Activated naive CD8-positive, alpha-beta T cell treated with anti-CD3 and anti-CD28 coated beads, Interleukin-2, amount 10 ng/mL, durations not matched to agents 7 days and 5 days (primary cell): ENCODE results near the gene SURF6. TPM values are rescaled to one million over a fixed set of nuclear protein-coding genes. Genes with fewer than 3 reads are reported as not detected.
"Not testable (repeated sequence)": the region's sequence is repeated elsewhere in the genome, so short reads cannot be mapped to it uniquely, and the experiment has no call there.

ENCODE experiments used
- ATAC-seq: fragments of 150-1000 bp; cut with Tn5 transposase; one replicate; pipeline ENCODE4 v1.10.0; 2021; ENCODE audit warnings: low read depth, moderate library complexity
- POLR2A ChIA-PET: fragments of 350-600 bp; sonication (Branson Sonifier 250); formaldehyde crosslinking; loops from one replicate; lab custom pipeline; 2021; ENCODE audit warnings: antibody characterized with exemption; lab: Charles Lee
- DNase-seq: peaks from one replicate; pipeline ENCODE4 v3.0.0; 2021
- H3K27ac Mint-ChIP-seq: one replicate; pipeline ENCODE4 v1.8.0; 2022; ENCODE audit warnings: mild to moderate bottlenecking, mixed read lengths
- H3K27me3 Mint-ChIP-seq: one replicate; pipeline ENCODE4 v1.8.0; 2022; ENCODE audit warnings: mild to moderate bottlenecking, moderate library complexity, mixed read lengths
- H3K36me3 Mint-ChIP-seq: one replicate; pipeline ENCODE4 v1.8.0; 2021; ENCODE audit warnings: mild to moderate bottlenecking, mixed read lengths
- H3K4me1 Mint-ChIP-seq: one replicate; pipeline ENCODE4 v1.8.0; 2021; ENCODE audit warnings: mixed read lengths
- H3K4me3 Mint-ChIP-seq: one replicate; pipeline ENCODE4 v1.8.0; 2022; ENCODE audit warnings: mild to moderate bottlenecking, moderate library complexity, mixed read lengths
- H3K9me3 Mint-ChIP-seq: one replicate; pipeline ENCODE4 v1.8.0; 2021; ENCODE audit warnings: mixed read lengths
- total RNA-seq, 2 experiments: library from RNA; stranded (reverse); gene quantifications; one replicate each; pipeline ENCODE4 v1.2.3, GENCODE V29; 2021

The SURF6 gene
- total RNA-seq, 2 experiments from 2014 or later: 20.5 to 21.0 TPM

DNA sequence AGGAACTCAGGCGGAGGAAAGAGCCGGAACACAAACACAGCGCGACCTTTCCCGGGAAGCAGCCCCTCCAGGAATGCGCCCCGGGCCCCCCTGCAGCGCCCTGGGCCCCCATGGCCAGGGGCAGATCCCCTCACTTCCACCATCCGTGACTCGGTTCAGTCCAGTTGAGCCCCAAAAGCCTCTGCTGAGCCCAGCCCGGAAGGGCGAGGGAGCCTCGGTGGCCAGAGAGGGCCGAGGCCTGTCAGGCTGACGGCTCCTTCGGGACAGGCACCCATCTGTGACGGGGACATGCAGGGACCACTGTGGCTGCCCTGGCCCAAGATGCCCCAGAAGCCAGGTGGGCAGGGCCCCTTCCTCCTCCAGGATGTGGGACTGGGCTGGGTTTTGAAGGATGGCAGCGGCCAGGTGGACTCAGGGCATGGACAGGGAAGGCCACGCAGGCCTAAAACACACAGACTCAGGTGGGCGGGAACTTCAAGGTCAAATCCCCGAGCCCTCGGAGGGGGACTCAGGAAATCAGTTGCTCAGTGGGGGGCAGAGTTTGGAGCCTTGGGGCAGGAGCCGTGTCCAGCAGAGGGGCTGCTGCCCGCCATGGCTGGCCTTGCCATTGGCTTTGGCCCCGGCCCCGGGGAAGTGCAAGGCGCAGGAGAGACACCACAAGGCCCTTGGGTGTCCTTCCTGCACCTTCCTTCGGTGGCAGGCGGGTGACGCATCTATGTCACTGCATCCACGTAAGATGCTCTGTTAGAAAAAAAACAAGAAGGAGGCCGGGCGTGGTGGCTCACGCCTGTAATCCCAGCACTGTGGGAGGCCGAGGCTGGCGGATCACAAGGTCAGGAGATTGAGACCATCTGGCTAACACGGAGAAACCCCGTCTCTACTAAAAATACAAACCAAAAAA lies 31.3 kb downstream of the SURF6 start:
- no peaks in the 10 kb centered on the region for H3K4me1 Mint-ChIP-seq
- POLR2A ChIA-PET: no interaction called here
- H3K9me3 Mint-ChIP-seq: no peaks in the 10 kb centered on the region
- no peak overlapping the region for H3K27ac Mint-ChIP-seq
- H3K4me3 Mint-ChIP-seq: no peak overlapping the region
- ATAC-seq (no peak), DNase-seq (no peak)
- H3K27me3 Mint-ChIP-seq: peaks cover 7% of the 10 kb centered on the region
- no peaks in the 10 kb centered on the region for H3K36me3 Mint-ChIP-seq

GRCh38 chr9:133304158-133304470 lies 31.9 kb downstream of the SURF6 start:
- H3K27ac Mint-ChIP-seq: no peak overlapping the region
- H3K27me3 Mint-ChIP-seq: peaks cover 4% of the 10 kb centered on the region
- no peaks in the 10 kb centered on the region for H3K36me3 Mint-ChIP-seq
- POLR2A ChIA-PET: no interaction called here
- no peak overlapping the region for H3K4me3 Mint-ChIP-seq
- no peaks in the 10 kb centered on the region for H3K4me1 Mint-ChIP-seq
- no peak for DNase-seq
- H3K9me3 Mint-ChIP-seq: no peaks in the 10 kb centered on the region
- ATAC-seq: no peak

DNA sequence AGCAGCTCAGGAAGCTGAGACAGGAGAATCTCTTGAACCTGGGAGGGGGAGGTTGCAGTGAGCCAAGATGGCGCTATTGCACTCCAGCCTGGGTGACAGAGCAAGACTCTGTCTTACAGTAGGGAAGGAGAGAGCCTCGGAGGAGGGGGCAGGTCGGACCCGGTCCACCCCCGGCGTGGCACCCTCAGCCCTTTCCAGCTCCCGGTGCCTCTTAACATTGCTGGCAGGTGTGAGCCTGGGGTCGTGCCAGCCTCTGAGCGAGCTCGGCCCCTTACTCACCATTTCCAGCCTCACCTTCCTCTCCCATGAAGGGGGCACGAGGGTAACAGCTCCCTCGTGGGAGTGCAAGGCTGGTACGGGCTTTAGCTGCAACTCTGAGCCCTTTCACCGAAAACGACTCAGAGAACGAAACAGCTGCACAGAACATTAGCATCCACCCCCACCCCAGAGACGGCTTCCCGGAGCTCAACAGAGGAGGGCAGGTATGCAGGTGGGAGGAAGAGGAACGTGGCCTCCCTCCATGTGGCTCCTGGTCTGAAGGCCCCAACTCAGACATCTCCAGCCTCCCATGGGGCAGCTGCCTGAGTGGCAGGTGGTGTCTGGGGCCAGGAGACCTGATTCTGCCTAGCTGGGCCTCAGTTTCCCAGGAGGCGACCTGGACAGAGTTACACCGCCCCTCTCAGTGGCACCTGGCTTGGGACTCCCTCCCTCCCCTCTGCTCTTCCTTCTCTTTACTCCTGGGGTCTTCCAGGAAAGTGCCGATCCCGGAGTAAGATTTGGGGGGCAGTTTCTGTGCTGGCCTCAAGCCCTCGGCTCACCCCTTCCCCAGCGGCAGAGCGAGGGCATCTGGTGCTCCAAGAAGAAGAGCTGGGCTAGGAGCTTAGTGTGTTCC lies 32.5 kb downstream of the SURF6 start:
- Mint-ChIP-seq H3K4me1 (no peaks in the 10 kb centered on the region), H3K27ac (no peak overlapping the region), H3K9me3 (no peaks in the 10 kb centered on the region), H3K36me3 (no peaks in the 10 kb centered on the region), H3K27me3 (peaks cover 2% of the 10 kb centered on the region), H3K4me3 (no peak overlapping the region)
- no peak for DNase-seq
- ATAC-seq: no peak
- POLR2A ChIA-PET: no interaction called here

DNA sequence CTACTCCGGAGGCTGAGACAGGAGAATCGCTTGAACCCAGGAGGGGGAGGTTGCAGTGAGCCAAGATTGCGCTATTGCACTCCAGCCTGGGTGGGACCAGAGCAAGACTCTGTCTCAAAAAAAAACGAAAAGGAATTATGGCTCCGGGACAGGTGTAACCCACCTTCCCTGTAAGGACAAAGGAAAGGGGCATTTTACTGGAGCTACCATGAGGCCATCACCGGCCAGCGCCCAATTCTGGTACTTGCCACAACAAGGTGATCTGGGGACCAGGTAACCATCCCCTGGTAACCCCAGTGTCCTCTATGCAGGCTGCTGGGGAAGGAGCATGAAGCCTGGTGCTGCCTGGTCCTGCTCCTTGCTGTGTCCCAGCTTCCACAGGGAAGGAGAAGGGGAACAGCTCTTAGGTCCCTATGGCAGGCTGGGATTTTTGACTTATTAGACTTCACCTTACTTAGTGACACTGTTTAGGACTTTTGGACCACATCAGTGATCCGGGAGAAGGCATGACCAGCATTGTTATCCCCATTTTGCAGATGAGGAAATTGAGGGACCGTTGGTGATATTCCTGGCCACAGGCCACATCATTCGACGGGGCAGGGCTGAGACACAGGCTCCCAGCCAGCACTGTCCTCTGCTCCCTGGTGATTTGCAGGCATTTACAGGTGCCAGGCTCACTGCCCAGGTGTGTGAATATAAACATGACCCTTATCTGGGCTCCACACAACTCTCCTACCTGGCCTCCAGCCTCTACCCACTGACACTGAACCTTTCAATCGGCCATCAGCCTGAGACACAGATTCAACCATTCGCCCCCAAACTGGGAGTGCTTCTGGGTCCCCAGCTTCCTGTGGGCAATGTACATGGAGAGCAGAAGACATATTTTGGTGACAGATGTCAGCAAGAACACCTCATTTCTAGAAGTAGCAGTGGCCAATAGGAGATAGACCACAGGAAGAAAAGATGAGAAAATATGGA lies 34.4 kb downstream of the SURF6 start:
- Mint-ChIP-seq H3K4me3 (no peak overlapping the region), H3K27ac (no peak overlapping the region), H3K36me3 (no peaks in the 10 kb centered on the region), H3K27me3 (peaks cover 10% of the 10 kb centered on the region), H3K4me1 (no peaks in the 10 kb centered on the region), H3K9me3 (no peaks in the 10 kb centered on the region)
- no peak for ATAC-seq
- DNase-seq: no peak
- POLR2A ChIA-PET: no interaction called here

- H3K27ac Mint-ChIP-seq, POLR2A ChIA-PET, H3K4me3 Mint-ChIP-seq, ATAC-seq, H3K4me1 Mint-ChIP-seq, H3K9me3 Mint-ChIP-seq, H3K36me3 Mint-ChIP-seq, DNase-seq: not testable (repeated sequence)
- H3K27me3 Mint-ChIP-seq: peaks cover 14% of the 10 kb centered on the region
Measured at GRCh38 chr9:133299996-133300395, 36.0 kb downstream of the SURF6 start.

DNA sequence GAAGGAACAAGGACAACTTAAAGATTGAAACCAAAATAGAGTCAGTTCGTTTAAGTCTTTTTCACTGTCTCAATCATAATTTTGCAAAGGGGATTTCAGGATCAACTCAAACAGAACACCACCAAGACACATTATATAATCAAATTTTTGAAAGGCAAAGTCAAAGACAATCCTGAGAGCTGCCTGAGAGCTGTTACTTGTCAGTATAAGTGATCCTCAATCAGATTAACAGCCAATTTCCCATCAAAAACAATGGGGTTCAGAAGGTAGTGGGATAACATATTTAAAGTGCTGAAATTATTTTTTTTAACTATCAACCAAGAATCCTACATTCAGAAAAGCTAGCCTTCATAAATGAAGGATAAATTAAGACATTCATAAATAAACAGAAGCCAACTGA lies 41.7 kb downstream of the SURF6 start:
- H3K9me3 Mint-ChIP-seq: peaks cover 9% of the 10 kb centered on the region
- DNase-seq (no peak), ATAC-seq (no peak)
- H3K27ac Mint-ChIP-seq: no peak overlapping the region
- peaks cover 2% of the 10 kb centered on the region for H3K36me3 Mint-ChIP-seq
- H3K4me1 Mint-ChIP-seq: no peaks in the 10 kb centered on the region
- POLR2A ChIA-PET: no interaction called here
- peaks cover 29% of the 10 kb centered on the region for H3K27me3 Mint-ChIP-seq
- H3K4me3 Mint-ChIP-seq: no peak overlapping the region

DNA sequence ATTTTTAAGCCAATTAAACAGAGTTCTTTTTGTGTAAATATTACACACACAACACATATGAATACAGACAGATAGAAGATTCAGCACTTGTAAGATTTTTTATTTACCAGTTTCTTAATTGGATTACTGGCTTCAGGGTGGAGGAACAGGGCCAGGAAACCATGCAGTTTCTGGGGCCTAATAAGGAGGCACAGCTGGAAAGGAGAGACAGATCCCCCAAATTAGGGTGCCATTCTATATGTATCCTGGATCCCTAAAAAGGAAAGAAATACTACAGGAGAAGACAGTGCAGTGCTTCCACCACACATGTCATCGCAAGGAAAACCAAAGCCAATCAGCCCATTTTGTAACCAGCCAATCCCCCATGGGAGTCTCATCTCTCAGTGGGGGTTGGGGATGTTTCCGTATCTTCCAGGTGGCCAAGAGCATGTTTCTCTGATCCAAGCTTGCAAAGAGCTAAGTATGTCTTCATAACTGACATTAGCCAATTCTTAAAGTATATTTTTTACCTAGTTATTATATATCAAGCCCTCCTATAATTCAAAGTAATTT lies 45.2 kb downstream of the SURF6 start:
- ATAC-seq: no peak
- H3K9me3 Mint-ChIP-seq: peaks cover 11% of the 10 kb centered on the region
- H3K4me3 Mint-ChIP-seq: no peak overlapping the region
- POLR2A ChIA-PET: no interaction called here
- H3K27ac Mint-ChIP-seq: no peak overlapping the region
- no peaks in the 10 kb centered on the region for H3K4me1 Mint-ChIP-seq
- DNase-seq: no peak
- peaks cover 21% of the 10 kb centered on the region for H3K27me3 Mint-ChIP-seq
- peaks cover 4% of the 10 kb centered on the region for H3K36me3 Mint-ChIP-seq

GRCh38 chr9:133286523-133286922 lies 49.5 kb downstream of the SURF6 start:
- H3K4me3 Mint-ChIP-seq: no peak overlapping the region
- POLR2A ChIA-PET: no interaction called here
- H3K9me3 Mint-ChIP-seq: peaks cover 11% of the 10 kb centered on the region
- no peaks in the 10 kb centered on the region for H3K4me1 Mint-ChIP-seq
- H3K27me3 Mint-ChIP-seq: peaks cover 4% of the 10 kb centered on the region
- ATAC-seq: no peak
- no peak overlapping the region for H3K27ac Mint-ChIP-seq
- H3K36me3 Mint-ChIP-seq: peaks cover 4% of the 10 kb centered on the region
- DNase-seq: no peak

- Mint-ChIP-seq H3K4me3 (no peak overlapping the region), H3K27ac (no peak overlapping the region), H3K4me1 (no peaks in the 10 kb centered on the region), H3K27me3 (peaks cover 6% of the 10 kb centered on the region), H3K9me3 (peaks cover 5% of the 10 kb centered on the region), H3K36me3 (peaks cover 4% of the 10 kb centered on the region)
- ATAC-seq (no peak), DNase-seq (no peak)
- POLR2A ChIA-PET: no interaction called here
Measured at GRCh38 chr9:133285252-133285775, 50.7 kb downstream of the SURF6 start.

- Mint-ChIP-seq H3K36me3 (peaks cover 2% of the 10 kb centered on the region), H3K27ac (no peak overlapping the region), H3K27me3 (peaks cover 12% of the 10 kb centered on the region), H3K9me3 (peaks cover 2% of the 10 kb centered on the region), H3K4me1 (no peaks in the 10 kb centered on the region), H3K4me3 (no peak overlapping the region)
- DNase-seq: no peak
- no peak for ATAC-seq
- POLR2A ChIA-PET: no interaction called here
Measured at GRCh38 chr9:133284362-133284761, 51.6 kb downstream of the SURF6 start.

- POLR2A ChIA-PET, H3K4me3 Mint-ChIP-seq, DNase-seq, H3K36me3 Mint-ChIP-seq, H3K4me1 Mint-ChIP-seq, ATAC-seq, H3K9me3 Mint-ChIP-seq, H3K27ac Mint-ChIP-seq: not testable (repeated sequence)
- peaks cover 12% of the 10 kb centered on the region for H3K27me3 Mint-ChIP-seq
Measured at GRCh38 chr9:133283255-133284032, 52.5 kb downstream of the SURF6 start.
